Ovary (tissue), 3 donors: ENCODE data around the gene TMIGD2.

ENCODE experiments used
- CTCF ChIP-seq, 3 donors: fragments of 450-650 bp in 2 of 3; fragments of 200-600 bp in 1 of 3; IDR thresholded peaks; one replicate each; pipeline versions ENCODE4 v1.5.1 to v1.8.0; 2016 to 2022; ENCODE audit warnings: antibody characterized with exemption in 3 of 3, mild to moderate bottlenecking in 1 of 3
- EP300 ChIP-seq: sonication (generic); formaldehyde crosslinking; IDR thresholded peaks from one replicate; pipeline ENCODE4 v1.6.1; 2017; ENCODE audit warnings: antibody characterized with exemption
- POLR2A ChIP-seq: fragments of 450-650 bp; IDR thresholded peaks from one replicate; pipeline ENCODE4 v1.6.1; 2017; ENCODE audit warnings: antibody characterized with exemption, mild to moderate bottlenecking, moderate library complexity
- donor health status: DM: no; HTN: no; CAD: no.

GRCh38 chr19:4268816-4269430 is 33.3 kb downstream of the TMIGD2 start:
- TF ChIP-seq CTCF (IDR thresholded peaks at IDR 0.05), result no peak
- TF ChIP-seq EP300, result no peak
- TF ChIP-seq POLR2A, result no peak
